Testis (tissue), 2 donors: Measurements from ENCODE around the gene MSANTD7.

Experiments
- CTCF ChIP-seq, 3 experiments: fragments of 450-650 bp in 2 of 3; fragments of 200-600 bp in 1 of 3; sonication (generic) in 1 of 3; IDR thresholded peaks; one replicate each; pipeline ENCODE4 v1.5.1; 2016 to 2019; ENCODE audit warnings: antibody characterized with exemption in 3 of 3, mild to moderate bottlenecking in 2 of 3, moderate library complexity in 1 of 3
- POLR2A ChIP-seq: fragments of 450-650 bp; IDR thresholded peaks from one replicate; pipeline ENCODE4 v1.6.1; 2017; ENCODE audit warnings: antibody characterized with exemption, mild to moderate bottlenecking, moderate library complexity

DNA sequence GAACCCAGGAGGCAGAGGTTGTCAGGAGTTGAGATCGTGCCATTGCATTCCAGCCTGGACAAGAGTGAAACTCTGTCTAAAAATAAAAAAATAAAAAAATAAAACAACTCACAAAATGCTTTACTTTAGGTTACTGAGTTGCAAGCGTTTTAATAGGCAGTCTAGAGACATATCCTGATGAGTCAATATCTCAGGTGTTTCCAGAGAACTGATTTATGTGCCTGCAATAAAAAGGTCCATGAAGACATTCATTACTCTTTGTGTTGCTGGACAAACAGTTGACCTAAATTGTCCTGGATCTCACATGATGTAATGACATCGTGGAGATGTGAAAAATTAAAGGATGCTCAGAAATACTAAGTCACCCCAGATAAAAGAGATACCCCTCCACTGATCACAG, 31.8 kb upstream of the MSANTD7 start:
- TF ChIP-seq CTCF (IDR thresholded peaks at IDR 0.05) (no peak), POLR2A (no peak)
